ENCODE measurements around the gene FICD.
"Not testable (repeated sequence)": the region's sequence is repeated elsewhere in the genome, so short reads cannot be mapped to it uniquely, and the experiment has no call there.

Gene FICD

DNA sequence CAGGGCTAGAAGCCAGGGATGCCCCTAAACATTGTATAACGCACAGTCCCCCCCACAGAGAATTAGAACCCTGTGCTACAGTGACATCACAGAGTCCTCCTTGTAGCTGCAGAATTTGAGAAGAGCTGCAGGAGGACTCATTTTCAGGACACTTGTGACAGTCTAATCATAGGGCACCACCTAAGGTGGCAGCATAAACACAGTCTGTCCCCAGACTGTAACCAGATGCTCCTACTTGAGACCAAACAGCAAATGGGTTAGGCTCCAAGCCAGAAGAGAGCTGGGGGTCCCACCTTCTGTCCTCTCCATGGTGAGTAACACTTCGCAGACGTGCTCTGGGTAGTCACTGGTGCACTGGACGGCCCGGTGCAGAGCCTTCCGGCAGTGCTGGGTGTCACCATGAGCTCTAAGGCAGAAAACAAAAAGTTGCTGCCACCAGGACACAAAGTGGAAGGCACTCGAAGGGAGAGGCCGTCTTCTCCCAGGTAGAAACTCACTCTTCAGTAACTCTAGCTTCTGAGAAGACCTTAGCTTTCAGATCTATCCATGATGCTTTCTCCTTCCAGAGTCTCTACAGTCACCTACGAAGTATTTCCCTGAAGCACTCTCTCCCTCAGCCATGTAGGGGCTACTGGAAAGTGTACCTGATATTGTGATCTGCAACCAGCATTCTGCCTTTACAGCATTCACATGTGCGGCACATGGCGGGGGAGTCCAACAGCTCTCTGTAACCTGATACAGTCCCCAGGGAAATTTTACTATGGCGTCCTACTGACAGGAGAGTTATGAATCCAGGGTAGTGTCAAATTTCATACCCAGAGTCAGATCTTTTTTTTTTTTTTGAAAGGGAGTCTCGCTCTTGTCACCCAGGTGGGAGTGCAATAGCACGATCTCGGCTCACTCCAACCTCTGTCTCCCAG lies 17.1 kb downstream of the FICD start:
- in situ Hi-C loops (cut with HindIII; ENCODE audit: low sequenced_read_pairs): no loop called here

DNA sequence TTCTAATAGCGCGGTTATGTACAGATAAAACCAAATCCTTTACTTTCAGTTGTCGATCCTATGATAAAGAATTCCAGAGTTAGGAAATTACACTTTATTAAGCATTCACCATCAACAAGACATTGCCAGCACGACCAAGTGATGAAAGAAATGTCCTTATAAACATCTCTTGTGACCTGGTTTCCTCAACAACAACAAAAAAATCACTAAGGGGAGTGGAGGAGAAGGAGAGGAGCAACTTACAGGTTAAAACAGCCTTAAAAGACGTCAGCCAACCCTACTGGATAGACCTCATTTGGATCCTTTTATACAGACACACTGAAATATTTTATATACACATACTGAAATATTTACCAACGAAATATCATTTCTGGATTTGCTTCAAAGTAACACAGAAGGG lies 23.1 kb downstream of the FICD start:
- in situ Hi-C loops (cut with HindIII; ENCODE audit: low sequenced_read_pairs): no loop called here

DNA sequence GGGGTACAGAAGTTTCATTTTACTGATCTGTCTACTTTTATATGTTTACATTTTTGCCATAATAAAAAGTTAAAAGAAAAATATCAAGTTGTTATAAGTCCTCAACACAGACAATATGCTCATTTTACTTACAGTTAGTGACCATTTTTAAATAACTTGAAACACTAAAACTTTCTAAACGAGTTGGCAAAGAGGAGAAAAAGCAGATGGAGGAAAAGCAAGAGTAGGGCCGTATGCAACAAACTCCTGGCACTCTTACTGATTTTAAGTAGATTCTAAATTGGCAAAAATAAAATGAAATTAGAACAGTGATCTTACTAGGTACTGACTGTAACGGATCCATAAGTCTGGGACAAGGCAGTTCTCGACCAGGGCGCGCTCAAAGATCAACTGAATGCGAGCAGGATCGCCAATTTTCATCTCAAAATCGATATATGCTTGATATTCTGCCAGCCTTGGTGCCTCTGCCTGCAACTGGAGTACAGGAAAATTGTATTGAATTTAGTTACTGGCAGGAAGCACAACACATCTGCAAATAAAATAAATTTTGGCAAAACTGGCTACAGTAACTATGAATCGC lies 23.6 kb downstream of the FICD start:
- in situ Hi-C loops (cut with HindIII; ENCODE audit: low sequenced_read_pairs): no loop called here

DNA sequence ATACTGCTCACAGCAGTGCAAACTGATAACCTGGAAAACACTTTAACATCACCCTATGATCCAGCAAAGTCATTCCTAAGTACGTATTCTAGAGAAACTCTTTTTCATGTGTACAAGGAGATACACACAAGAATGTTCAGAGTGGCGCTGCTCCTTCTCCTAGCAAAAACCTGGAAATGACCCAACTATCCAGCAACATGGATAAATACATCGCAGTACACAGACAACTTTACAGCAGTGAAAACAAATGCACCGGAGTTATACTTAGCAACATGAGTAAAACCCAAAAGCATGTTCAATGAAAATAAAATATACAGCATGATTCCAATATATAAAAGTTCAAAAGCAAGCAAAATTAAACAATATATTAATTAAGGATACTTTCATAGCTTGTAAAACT lies 27.2 kb downstream of the FICD start:
- in situ Hi-C loops (cut with HindIII; ENCODE audit: low sequenced_read_pairs): no loop called here

DNA sequence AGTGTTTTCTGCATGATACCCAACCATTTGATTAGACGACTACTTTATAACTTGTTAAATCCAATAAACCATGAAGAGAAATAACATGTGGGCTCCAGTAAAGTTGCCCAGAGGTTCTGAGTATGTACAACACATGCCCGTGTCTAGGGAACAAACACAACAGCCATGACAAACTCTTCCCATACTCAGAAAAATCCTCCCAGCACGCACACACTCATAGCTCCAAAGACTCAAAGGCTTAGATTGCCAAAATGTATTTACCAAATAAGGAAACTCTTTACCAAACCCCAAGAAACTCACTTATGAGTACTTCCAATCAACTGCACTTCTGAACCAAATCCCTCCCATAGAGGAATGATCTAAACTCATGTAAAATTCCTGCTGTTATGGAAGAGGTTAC lies 28.6 kb downstream of the FICD start:
- in situ Hi-C loops (cut with HindIII; ENCODE audit: low sequenced_read_pairs): no loop called here

DNA sequence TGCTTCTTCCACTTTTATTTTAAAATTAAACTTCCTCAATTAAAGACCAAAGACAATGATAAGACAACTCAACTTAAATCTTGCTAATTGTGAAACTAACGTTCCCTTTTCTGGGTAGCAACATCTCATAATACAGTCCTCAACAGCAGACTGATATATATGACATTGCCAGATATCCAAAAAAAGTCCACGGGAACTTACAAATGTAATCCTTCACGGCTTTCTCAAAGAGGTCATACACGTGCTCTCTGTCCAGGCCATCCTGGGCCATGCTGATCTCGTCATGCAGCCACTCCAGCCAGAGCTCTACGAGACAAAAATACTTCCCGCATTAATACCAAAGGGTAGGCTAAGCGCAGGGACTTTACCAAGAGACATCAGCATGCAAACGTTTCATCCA lies 32.6 kb downstream of the FICD start:
- in situ Hi-C loops (cut with HindIII; ENCODE audit: low sequenced_read_pairs): no loop called here

DNA sequence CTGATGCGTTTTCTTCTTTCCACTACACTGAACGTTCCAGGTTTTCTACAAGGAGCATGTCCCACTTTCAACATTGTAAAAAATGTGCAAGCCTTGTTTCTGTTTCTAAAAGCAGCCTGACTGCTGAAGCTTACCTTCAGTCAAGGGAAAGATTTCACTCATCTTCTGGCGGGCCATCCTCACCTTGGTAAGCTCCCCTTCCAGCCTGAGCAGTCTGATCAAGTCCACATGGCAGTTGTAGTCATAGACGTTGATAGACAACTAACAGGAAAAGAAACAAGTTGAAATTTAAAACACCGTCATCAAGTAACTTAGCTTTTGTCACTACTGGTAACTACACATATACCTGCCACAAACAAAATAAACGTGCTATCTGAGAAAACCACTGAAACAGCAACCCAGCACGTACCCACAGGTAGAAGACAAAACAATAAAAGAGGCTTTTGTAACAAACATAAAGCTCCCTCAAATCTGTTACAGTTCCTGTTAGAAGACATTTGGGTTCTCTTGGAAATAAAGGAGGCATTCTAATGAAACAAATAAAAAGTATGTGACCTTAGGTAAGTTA lies 34.0 kb downstream of the FICD start:
- in situ Hi-C loops (cut with HindIII; ENCODE audit: low sequenced_read_pairs): no loop called here

DNA sequence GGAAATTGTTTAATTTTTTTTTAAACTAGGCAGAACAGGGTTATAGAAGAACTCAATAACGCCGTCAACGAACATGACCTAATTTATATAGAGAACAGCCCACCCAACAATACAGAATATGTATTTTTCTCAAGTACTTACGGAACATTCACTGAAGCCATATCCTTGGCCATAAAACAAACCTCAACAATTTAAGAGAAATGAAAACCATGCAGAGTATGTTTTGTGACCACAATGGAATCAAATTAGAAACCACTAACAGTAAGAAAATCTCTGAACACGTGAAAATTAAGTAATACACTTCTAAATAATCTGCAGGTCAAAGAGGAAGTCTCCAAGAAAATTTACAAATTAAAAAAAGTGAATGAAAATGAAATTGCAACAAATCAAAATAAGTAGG lies 36.5 kb downstream of the FICD start:
- in situ Hi-C loops (cut with HindIII; ENCODE audit: low sequenced_read_pairs): no loop called here

DNA sequence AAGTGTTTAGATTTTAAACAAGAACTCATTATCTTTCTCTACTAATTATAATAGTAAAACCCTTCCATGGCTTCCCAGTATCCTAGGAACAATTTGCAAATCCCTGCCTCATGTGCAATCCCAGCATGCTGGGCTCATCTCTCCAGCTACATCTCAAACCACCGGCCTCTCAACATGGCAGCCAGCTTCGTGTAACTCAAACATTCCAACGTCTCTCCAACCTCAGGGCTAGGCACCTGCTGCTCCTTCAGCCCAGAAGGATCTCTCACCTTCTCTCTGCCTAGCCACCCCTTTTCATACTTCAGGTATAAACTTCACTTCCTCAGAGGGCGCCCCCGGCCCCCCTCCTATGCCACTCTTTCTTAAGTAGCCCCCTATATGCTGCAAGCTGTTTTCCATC lies 38.7 kb downstream of the FICD start:
- in situ Hi-C loops (cut with HindIII; ENCODE audit: low sequenced_read_pairs): no loop called here

DNA sequence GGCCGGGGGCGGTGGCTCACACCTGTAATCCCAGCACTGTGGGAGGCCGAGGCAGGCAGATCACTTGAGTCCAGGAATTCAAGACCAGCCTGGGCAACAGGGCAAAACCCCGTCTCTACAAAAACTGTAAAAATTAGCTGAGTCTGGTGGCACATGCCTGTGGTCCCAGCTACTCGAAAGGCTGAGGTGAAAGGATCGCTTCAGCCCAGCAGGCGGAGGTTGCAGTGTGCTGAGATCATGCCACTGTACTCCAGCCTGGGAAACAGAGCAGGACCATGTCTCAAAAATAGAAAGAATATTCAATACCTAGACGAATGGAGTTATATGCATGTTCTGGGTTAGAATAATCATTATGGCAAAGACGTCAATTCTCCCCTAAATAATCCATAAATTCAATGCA lies 40.3 kb downstream of the FICD start:
- in situ Hi-C loops (cut with HindIII; ENCODE audit: low sequenced_read_pairs): not testable (repeated sequence)

DNA sequence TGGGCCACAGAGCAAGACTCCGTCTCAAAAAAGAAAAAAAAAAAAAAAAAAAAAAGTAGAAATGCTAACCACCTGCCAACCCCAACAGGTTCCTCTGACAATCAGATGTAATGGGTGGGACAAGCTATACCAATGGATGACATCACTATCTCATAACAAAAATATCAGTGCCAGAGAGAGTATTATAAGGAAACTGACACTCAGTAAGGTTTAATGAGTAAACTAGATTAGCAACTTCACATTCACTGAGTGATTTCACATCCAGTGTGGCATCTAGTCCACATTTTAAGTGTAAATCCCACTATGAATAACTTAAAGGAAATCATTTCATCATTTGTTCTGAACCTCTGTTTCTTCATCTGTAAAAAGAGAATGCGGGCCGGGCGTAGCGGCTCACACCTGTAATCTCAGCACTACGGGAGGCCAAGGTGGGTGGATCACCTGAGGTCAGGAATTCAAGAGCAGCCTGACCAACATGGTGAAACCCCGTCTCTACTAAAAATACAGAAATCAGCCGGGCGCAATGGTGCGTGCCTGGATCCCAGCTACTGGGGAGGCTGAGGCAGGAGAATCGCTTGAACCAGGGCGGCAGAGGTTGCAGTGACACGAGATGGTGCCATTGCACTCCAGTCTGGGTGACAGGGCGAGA lies 44.1 kb downstream of the FICD start:
- in situ Hi-C loops (cut with HindIII; ENCODE audit: low sequenced_read_pairs): no loop called here

DNA sequence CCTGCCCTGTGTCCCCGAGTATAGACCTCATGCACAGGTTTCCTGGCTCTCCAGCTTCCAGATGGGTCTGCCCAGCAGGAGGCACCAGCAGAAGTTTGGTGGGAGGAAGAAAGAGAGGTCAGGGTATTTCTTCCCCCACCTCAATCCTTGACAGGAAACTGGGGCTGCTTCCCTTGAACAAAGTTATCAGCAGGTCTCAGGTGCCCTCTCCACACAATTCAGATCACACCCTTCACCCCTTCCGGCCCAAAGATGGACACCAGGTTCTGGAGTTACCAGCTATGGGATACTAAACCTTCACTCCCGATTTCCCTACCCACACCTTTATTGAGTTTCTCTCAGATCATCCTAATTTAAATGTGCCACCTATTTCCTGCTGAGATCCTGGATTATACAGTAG lies 44.7 kb downstream of the FICD start:
- in situ Hi-C loops (cut with HindIII; ENCODE audit: low sequenced_read_pairs): no loop called here

DNA sequence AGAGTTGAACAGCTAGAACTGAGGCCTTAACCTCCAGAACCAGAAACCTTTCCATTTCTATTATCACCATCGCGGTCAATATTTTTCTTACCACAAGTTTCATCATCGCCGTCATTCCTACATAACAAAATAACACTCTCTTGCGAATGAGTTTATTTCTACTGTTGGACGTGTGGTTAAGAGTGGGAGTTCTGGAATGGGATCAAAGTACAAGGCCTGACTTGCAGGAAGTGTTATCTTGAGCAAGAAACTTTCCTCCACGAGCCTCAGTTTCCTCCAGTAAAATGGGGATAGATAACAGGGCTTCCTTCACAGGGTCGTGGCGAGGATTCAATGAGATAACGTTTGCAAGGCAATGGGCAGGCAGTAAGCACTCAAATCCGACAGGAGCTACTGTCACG lies 45.2 kb downstream of the FICD start:
- in situ Hi-C loops (cut with HindIII; ENCODE audit: low sequenced_read_pairs): no loop called here

DNA sequence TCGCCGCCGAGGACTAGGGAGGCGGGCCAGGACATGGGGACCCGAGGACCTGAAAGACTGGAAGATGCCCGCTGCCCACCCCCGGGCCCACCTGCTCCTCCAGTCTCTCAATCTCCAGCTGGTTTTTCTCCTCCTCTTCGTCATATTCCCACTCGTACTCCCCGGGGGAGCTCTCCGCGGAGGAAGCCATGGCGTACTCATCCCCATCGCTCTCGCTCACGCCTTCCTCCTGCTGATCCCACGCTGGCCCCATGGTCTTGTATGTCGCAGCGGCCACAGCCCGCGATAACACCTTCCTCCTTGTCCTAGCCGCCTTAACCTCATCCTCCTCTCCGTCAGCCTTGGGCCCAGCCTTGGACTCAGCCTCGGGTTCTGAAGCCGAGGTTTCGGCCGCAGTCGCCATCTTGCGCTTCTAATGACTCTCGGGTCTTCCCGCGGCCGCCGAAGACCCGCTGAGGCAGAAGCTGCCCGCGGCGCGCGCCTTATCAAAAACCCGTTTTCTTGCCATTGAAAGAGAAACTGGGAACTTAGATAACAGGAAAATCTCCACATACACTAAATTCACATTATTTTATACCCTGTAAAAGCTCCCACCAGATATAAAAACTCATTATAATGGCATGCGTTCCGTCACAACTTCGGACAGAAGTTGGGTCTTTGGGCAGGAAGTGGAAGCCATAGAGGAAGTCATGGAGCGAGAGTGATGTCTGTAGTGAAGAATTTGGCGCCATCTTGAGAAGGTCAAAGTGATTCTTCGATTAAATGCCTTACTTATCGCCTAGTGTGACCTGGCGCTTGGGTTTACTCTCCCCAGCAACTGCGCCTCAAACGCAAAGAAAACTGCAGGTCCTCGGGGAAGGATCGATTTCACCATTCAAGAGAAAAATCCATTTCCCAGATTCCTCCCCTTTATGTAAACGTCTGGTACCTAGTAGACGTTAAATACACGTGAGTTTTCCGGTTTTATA lies 46.0 kb downstream of the FICD start, which contains the start of gene SART3:
SART3 (minus strand) TSS at position 422 of the 968 bp plus-strand sequence; CDS start at position 403, 19 bp downstream.
- in situ Hi-C loops (cut with HindIII; ENCODE audit: low sequenced_read_pairs): no loop called here

DNA sequence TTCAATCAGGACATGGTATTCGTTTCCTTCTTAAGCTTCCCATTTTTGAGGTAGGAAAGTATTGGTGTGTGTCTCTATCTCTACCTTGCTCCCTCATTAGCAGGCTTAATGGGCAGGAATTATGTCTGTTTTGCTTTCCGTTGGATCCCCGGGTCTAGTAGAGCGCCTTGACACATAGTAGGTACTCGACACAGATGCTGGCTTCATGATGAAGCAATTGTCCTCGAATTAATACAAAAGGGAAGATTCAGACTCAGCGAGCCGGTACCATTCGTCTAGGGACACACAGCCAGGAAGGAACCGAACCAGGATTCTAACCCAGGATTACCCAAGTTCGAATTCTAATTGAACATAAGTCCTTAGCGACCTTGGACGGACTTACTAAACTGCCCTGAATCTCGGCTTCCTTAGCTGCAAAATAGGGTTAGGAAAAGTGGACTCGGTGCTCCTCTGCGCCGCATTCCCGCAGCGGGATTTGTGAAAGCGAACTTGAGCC lies 46.8 kb downstream of the FICD start:
- in situ Hi-C loops (cut with HindIII; ENCODE audit: low sequenced_read_pairs): no loop called here

DNA sequence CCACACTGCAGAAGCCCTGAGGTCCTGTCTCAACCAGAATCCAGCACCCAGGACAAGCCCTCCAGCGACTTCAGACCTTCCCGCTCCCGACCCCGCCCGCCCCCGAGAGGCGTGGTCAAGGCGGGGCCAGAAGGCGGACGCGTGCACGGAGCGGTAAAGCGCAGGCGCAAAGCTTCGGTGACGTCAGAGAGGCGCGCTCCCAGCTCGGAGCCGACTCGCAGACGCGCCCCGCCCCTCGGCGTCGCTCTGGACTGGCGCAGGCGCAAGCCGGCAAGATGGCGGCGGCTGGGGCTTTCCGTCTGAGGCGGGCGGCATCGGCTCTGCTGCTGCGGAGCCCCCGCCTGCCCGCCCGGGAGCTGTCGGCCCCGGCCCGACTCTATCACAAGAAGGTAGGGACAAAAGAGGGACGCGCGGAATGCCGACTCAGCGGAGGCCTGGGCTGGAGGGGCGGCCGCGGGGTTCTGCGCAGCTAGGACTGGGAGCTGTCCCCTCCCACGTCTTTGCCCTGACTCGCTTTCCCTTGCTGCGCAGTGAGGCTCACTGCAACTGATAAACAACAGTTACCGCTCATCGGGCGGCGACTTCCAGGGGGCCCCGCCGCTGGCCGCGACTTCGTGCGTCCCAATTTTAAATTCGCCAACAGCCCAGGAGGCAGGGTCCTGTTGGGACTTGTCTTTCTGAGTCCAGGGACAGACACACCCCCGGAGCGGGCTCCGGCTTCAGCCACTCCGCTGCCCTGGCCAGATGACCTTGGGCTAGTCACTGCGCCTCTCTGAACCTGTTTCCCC lies 47.5 kb downstream of the FICD start, which contains the start of gene ISCU:
ISCU (plus strand) TSS at position 249 of the 788 bp plus-strand sequence; CDS start at position 276, 27 bp downstream.
- in situ Hi-C loops (cut with HindIII; ENCODE audit: low sequenced_read_pairs): no loop called here

DNA sequence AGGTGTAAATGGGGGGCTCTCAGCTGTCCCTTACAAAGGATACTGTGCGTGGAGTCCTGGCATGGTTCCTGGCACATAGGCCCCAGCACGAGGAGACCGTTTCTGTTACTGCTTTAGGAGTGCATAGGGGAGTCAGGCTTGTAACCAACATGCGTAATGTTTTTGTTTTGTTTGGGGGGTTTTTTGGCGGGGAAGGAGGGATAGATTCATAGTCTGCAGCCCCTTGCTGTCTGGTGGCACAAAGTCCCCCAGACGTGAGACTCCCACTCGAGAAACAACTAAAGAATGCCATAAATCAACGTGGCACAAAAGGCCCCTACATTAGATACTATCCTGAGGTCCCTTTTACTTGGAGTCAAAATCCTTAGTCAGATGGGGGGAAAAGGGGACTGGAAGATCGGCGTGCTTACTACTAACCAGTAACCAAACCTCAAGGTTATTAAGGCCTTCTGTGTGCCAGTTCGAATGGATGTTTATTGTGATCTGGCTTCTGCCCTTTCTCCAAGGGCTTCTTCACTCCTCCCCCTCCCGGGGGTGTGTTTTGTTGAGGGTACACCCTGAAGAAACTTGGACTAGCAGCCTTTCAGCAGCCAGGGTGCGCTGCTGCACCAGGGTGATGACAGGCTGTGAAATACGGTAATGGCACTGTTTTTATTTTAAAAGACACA lies 48.2 kb downstream of the FICD start:
- in situ Hi-C loops (cut with HindIII; ENCODE audit: low sequenced_read_pairs): no loop called here

DNA sequence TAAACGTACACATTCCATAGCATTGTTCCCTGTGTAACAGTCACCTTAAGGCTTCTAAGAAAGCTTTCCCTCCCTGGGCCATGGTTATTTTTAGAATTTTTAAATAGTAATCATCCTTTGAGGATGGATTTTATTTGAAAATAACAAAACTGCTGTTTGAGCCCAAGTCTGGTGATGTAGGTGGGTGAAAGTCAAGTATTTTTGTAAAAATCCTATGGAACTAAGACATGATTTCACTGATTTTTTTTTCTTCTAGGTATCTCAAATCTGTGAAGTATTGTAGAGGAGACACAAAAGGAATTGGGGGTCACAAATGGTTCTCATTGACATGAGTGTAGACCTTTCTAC lies 48.7 kb downstream of the FICD start:
- in situ Hi-C loops (cut with HindIII; ENCODE audit: low sequenced_read_pairs): no loop called here

DNA sequence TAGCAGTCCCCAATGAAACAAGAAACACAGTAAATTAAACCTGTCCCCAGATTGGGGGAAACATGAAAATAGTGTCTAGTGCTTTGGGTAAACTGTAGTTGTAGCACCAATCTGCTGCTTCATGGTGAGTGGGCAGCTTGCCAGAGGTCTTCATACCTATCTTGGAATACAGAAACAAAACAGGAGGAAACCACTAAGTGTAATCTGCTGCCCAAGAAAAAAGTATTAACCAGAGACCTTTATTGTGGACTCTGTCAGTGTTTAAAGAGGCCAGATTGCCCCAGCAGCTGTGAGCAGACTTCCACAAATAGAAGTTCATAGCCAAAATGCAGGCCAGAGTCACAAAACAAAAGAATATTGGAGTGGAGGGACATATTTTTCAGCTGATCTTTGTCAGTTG lies 49.6 kb downstream of the FICD start:
- in situ Hi-C loops (cut with HindIII; ENCODE audit: low sequenced_read_pairs): no loop called here

Data from DLD1 (cell line).